WTC11 (cell line): Measurements from ENCODE around the gene UQCR11. TPM values are rescaled to one million over a fixed set of nuclear protein-coding genes. Genes with fewer than 3 reads are reported as not detected.

Experiments
- ATAC-seq: fragments of 200-7000 bp; cut with Tn5 transposase; 2 replicates; pipeline ENCODE4 v1.10.0; 2021; ENCODE audit warnings: mild to moderate bottlenecking, moderate library complexity
- CTCF ChIA-PET: fragments of 300-600 bp; sonication (Branson Sonifier 250); formaldehyde crosslinking; loops from one replicate; lab custom pipeline; 2021; ENCODE audit warnings: antibody characterized with exemption; lab: Charles Lee
- POLR2A ChIA-PET: fragments of 350-600 bp; sonication (Branson Sonifier 250); formaldehyde crosslinking; loops from one replicate; lab custom pipeline; 2021; ENCODE audit warnings: antibody characterized with exemption; lab: Charles Lee
- DNase-seq: peaks from one replicate; pipeline ENCODE4 v3.0.0; 2021; ENCODE audit warnings: low spot score
- H3K27ac Mint-ChIP-seq: 2 replicates; pipeline ENCODE4 v1.8.0; 2021; ENCODE audit warnings: mixed read lengths
- H3K27me3 Mint-ChIP-seq: 2 replicates; pipeline ENCODE4 v1.8.0; 2021; ENCODE audit warnings: low read depth, mild to moderate bottlenecking, moderate library complexity, mixed read lengths
- H3K36me3 Mint-ChIP-seq: 2 replicates; pipeline ENCODE4 v1.8.0; 2021; ENCODE audit warnings: mixed read lengths
- H3K4me1 Mint-ChIP-seq: 2 replicates; pipeline ENCODE4 v1.8.0; 2022; ENCODE audit warnings: mixed read lengths
- H3K4me3 Mint-ChIP-seq: 2 replicates; pipeline ENCODE4 v1.8.0; 2021; ENCODE audit warnings: mild to moderate bottlenecking, moderate library complexity, mixed read lengths
- H3K9me3 Mint-ChIP-seq: 2 replicates; pipeline ENCODE4 v1.8.0; 2021; ENCODE audit warnings: mixed read lengths
- ESRRA ChIP-seq: sonication (generic); formaldehyde crosslinking; IDR thresholded peaks from 2 replicates; pipeline ENCODE4 v1.8.1; 2022; ENCODE audit warnings: mild to moderate bottlenecking, missing genetic modification reagents, borderline replicate concordance
- FOXP1 ChIP-seq: sonication (generic); formaldehyde crosslinking; IDR thresholded peaks from 2 replicates; pipeline ENCODE4 v1.8.0; 2022; ENCODE audit warnings: missing genetic modification reagents, mild to moderate bottlenecking, moderate library complexity, borderline replicate concordance
- FOXP4 ChIP-seq: sonication (generic); formaldehyde crosslinking; IDR thresholded peaks from 2 replicates; pipeline ENCODE4 v1.8.0; 2022; ENCODE audit warnings: mild to moderate bottlenecking, missing genetic modification reagents
- KAT7 ChIP-seq: sonication (generic); formaldehyde crosslinking; IDR thresholded peaks from 2 replicates; pipeline ENCODE4 v1.8.1; 2023; ENCODE audit warnings: missing genetic modification reagents, mild to moderate bottlenecking, borderline replicate concordance
- MXD4 ChIP-seq: fragments of 250-450 bp; sonication (Bioruptor Pico); IDR thresholded peaks from 2 replicates; pipeline ENCODE4 v1.8.0; 2021; ENCODE audit warnings: mild to moderate bottlenecking, moderate library complexity, borderline replicate concordance
- NR3C1 ChIP-seq: sonication (generic); formaldehyde crosslinking; conservative IDR thresholded peaks from 2 replicates; pipeline ENCODE4 v1.8.1; 2023; ENCODE audit warnings: low read depth, mild to moderate bottlenecking, missing genetic modification reagents
- PRDM15 ChIP-seq: sonication (generic); formaldehyde crosslinking; IDR thresholded peaks from 2 replicates; pipeline ENCODE4 v1.8.0; 2022; ENCODE audit warnings: missing genetic modification reagents
- PREB ChIP-seq: sonication (generic); formaldehyde crosslinking; IDR thresholded peaks from 2 replicates; pipeline ENCODE4 v1.8.1; 2022; ENCODE audit warnings: mild to moderate bottlenecking, missing genetic modification reagents, moderate library complexity, borderline replicate concordance
- RORB ChIP-seq: fragments of 250-450 bp; sonication (Bioruptor Pico); IDR thresholded peaks from 2 replicates; pipeline ENCODE4 v1.9.0; 2021; ENCODE audit warnings: mild to moderate bottlenecking
- TEAD4 ChIP-seq: sonication (generic); formaldehyde crosslinking; IDR thresholded peaks from 2 replicates; pipeline ENCODE4 v1.8.0; 2022; ENCODE audit warnings: mild to moderate bottlenecking, missing genetic modification reagents
- ZBTB21 ChIP-seq: sonication (generic); formaldehyde crosslinking; IDR thresholded peaks from 2 replicates; pipeline ENCODE4 v1.8.1; 2023; ENCODE audit warnings: mild to moderate bottlenecking, missing genetic modification reagents, borderline replicate concordance
- ZMAT4 ChIP-seq: fragments of 250-450 bp; sonication (Bioruptor Pico); IDR thresholded peaks from 2 replicates; pipeline ENCODE4 v1.9.0; 2021; ENCODE audit warnings: mild to moderate bottlenecking
- ZNF138 ChIP-seq: sonication (generic); formaldehyde crosslinking; conservative IDR thresholded peaks from 2 replicates; pipeline ENCODE4 v1.8.1; 2022; ENCODE audit warnings: mild to moderate bottlenecking, moderate library complexity, missing genetic modification reagents
- ZNF219 ChIP-seq: sonication (generic); formaldehyde crosslinking; IDR thresholded peaks from 2 replicates; pipeline ENCODE4 v1.8.0; 2023; ENCODE audit warnings: missing genetic modification reagents, mild to moderate bottlenecking, borderline replicate concordance
- ZNF263 ChIP-seq: sonication (generic); formaldehyde crosslinking; IDR thresholded peaks from 2 replicates; pipeline ENCODE4 v1.8.1; 2022; ENCODE audit warnings: low read depth, mild to moderate bottlenecking, moderate library complexity, missing genetic modification reagents
- ZNF317 ChIP-seq: sonication (generic); formaldehyde crosslinking; IDR thresholded peaks from 2 replicates; pipeline ENCODE4 v1.8.1; 2023; ENCODE audit warnings: low read depth, mild to moderate bottlenecking, moderate library complexity, missing genetic modification reagents, borderline replicate concordance
- ZNF671 ChIP-seq: fragments of 250-450 bp; sonication (Bioruptor Pico); IDR thresholded peaks from 2 replicates; pipeline ENCODE4 v1.8.0; 2021; ENCODE audit warnings: mild to moderate bottlenecking
- total RNA-seq: library from RNA; stranded (reverse); gene quantifications from 3 replicates; pipeline ENCODE4 v1.2.3, GENCODE V29; 2021

Gene UQCR11
- total RNA-seq, 1 experiment from 2014 or later: 198 TPM

- H3K27ac Mint-ChIP-seq: no peak overlapping the region
- POLR2A ChIA-PET: no interaction called here
- no peaks in the 10 kb centered on the region for H3K9me3 Mint-ChIP-seq
- peaks cover 36% of the 10 kb centered on the region for H3K36me3 Mint-ChIP-seq
- CTCF ChIA-PET: no interaction called here
- H3K27me3 Mint-ChIP-seq: no peaks in the 10 kb centered on the region
- no peak overlapping the region for H3K4me3 Mint-ChIP-seq
- no peak for ATAC-seq
- no peak for DNase-seq
- TF ChIP-seq ZNF263 (CRISPR knock-in tag) (no peak), ZBTB21 (no peak), RORB (CRISPR knock-in tag) (no peak), ESRRA (CRISPR knock-in tag) (no peak), ZMAT4 (CRISPR knock-in tag) (no peak), PREB (CRISPR knock-in tag) (no peak), FOXP1 (no peak), ZNF138 (CRISPR knock-in tag) (no peak), NR3C1 (CRISPR knock-in tag) (no peak), MXD4 (CRISPR knock-in tag) (no peak), PRDM15 (no peak), ZNF671 (no peak), TEAD4 (no peak), ZNF219 (no peak), ZNF317 (CRISPR knock-in tag) (no peak), KAT7 (no peak), FOXP4 (CRISPR knock-in tag) (no peak)
- peaks cover 11% of the 10 kb centered on the region for H3K4me1 Mint-ChIP-seq
Observed at GRCh38 chr19:1647501-1648458, 42.5 kb upstream of the UQCR11 start.
